ENCODE measurements around the gene HOXD11. TPM values are rescaled to one million over a fixed set of nuclear protein-coding genes. Genes with fewer than 3 reads are reported as not detected.

The HOXD11 gene
- total RNA-seq, 4 donors from 2014 or later: not detected

- peaks cover 86% of the 10 kb centered on the region for H3K27me3 ChIP-seq
Measured at GRCh38 chr2:176139661-176140512, 32.8 kb downstream of the HOXD11 start.

GRCh38 chr2:176140513-176141317, 33.6 kb downstream of the HOXD11 start:
- Histone ChIP-seq H3K27me3 (peaks cover 82% of the 10 kb centered on the region), H3K9me3 (no peaks in the 10 kb centered on the region), H3K4me3 (peak overlapping the region; percentile 61), H3K4me1 (peaks cover 39% of the 10 kb centered on the region), H3K36me3 (no peaks in the 10 kb centered on the region), H3K27ac (peak overlapping the region; percentile 78)
- peak; percentile 84 to 86 for DNase-seq (ENCODE audit: low spot score in 2 of 2)
- 22% methylated on average over 13 of the region's 48 CpGs for WGBS
- TF ChIP-seq POLR2A (IDR thresholded peaks at IDR 0.05) (no peak), POLR2AphosphoS5 (IDR thresholded peaks at IDR 0.05) (peak in 1 of 3 donors; percentile 21), CTCF (IDR thresholded peaks at IDR 0.05) (peak; percentile 73 to 92)

More at GRCh38 chr2:176139661-176140512, 32.8 kb downstream of the HOXD11 start:
- H3K36me3 ChIP-seq: no peaks in the 10 kb centered on the region
- H3K9me3 ChIP-seq: no peaks in the 10 kb centered on the region
- DNase-seq (ENCODE audit: low spot score in 2 of 2): peak; percentile 69 to 72
- H3K4me1 ChIP-seq: peaks cover 48% of the 10 kb centered on the region
- peak overlapping the region; percentile 78 for H3K27ac ChIP-seq
- TF ChIP-seq POLR2A (IDR thresholded peaks at IDR 0.05): no peak
- TF ChIP-seq CTCF (IDR thresholded peaks at IDR 0.05): no peak
- H3K4me3 ChIP-seq: peak overlapping the region; percentile 61
- WGBS: 17% methylated on average over 25 of the region's 41 CpGs

- Histone ChIP-seq H3K36me3 (no peaks in the 10 kb centered on the region), H3K27me3 (peaks cover 79% of the 10 kb centered on the region), H3K4me3 (no peak overlapping the region), H3K9me3 (no peaks in the 10 kb centered on the region), H3K4me1 (peaks cover 30% of the 10 kb centered on the region), H3K27ac (no peak overlapping the region)
- TF ChIP-seq EP300 (IDR thresholded peaks at IDR 0.05): no peak
- TF ChIP-seq POLR2AphosphoS5 (IDR thresholded peaks at IDR 0.05): no peak
- TF ChIP-seq CTCF (IDR thresholded peaks at IDR 0.05): no peak
- TF ChIP-seq POLR2A (IDR thresholded peaks at IDR 0.05): no peak
- DNase-seq (ENCODE audit: low spot score in 2 of 2): no peak
- 94% methylated on average over 2 of the region's 2 CpGs for WGBS
Measured at GRCh38 chr2:176142281-176142680, 35.2 kb downstream of the HOXD11 start.

GRCh38 chr2:176145085-176145969, 38.2 kb downstream of the HOXD11 start:
- Histone ChIP-seq H3K27ac (no peak overlapping the region), H3K4me1 (peaks cover 8% of the 10 kb centered on the region), H3K4me3 (no peak overlapping the region), H3K27me3 (peaks cover 78% of the 10 kb centered on the region), H3K36me3 (no peaks in the 10 kb centered on the region), H3K9me3 (no peaks in the 10 kb centered on the region)
- TF ChIP-seq POLR2A (IDR thresholded peaks at IDR 0.05) (no peak), CTCF (IDR thresholded peaks at IDR 0.05) (no peak), POLR2AphosphoS5 (IDR thresholded peaks at IDR 0.05) (no peak), EP300 (IDR thresholded peaks at IDR 0.05) (no peak)
- DNase-seq (ENCODE audit: low spot score in 2 of 2): no peak
- 76% methylated on average over 4 of the region's 4 CpGs for WGBS

Data from suprapubic skin (tissue), 4 donors.